Endothelial cell of umbilical vein (primary cell): ENCODE data around the gene ATP6V1G2. TPM values are rescaled to one million over a fixed set of nuclear protein-coding genes. Genes with fewer than 3 reads are reported as not detected.
"Not testable (repeated sequence)": the region's sequence is repeated elsewhere in the genome, so short reads cannot be mapped to it uniquely, and the experiment has no call there.

Experiments
- BruUV-seq: library from RNA; stranded (reverse); fragments of 400-500 nt; replicated peaks from 2 replicates; lab custom pipeline; 2021; lab: Mats Ljungman, UMichigan
- CTCF ChIA-PET: fragments of 300-600, 350-600 bp; sonication (Branson Sonifier 250); formaldehyde crosslinking; loops from one replicate; lab custom pipeline; 2021; ENCODE audit warnings: antibody characterized with exemption, inconsistent platforms; lab: Charles Lee
- POLR2A ChIA-PET: fragments of 300-600, 350-600 bp; sonication (Branson Sonifier 250); formaldehyde crosslinking; loops from one replicate; lab custom pipeline; 2021; ENCODE audit warnings: antibody characterized with exemption, inconsistent platforms; lab: Charles Lee
- DNase-seq: peaks from one replicate; pipeline ENCODE4 v3.0.0-alpha.2; 2011; ENCODE audit warnings: low read depth, low spot score
- FAIRE-seq: peaks from 2 replicates; lab custom pipeline; 2011; peaks lifted over from hg19 to GRCh38; lab: Jason Lieb, UNC
- H2AFZ ChIP-seq: 2 replicates; pipeline ENCODE4 v1.6.0; 2012; ENCODE audit warnings: low read depth, low read length, control low read depth, inconsistent platforms
- H3K27ac ChIP-seq: 2 replicates; pipeline ENCODE4 v1.5.1; 2011; ENCODE audit warnings: low read depth, mild to moderate bottlenecking, control low read depth, low read length, moderate library complexity; ENCODE audit not compliant: insufficient read depth
- H3K27me3 ChIP-seq, 2 experiments: 2 replicates each; pipeline versions ENCODE4 v1.6.0 to v1.6.1; 2011; ENCODE audit warnings: low read length in 2 of 2, mixed read lengths in 1 of 2; ENCODE audit not compliant: control insufficient read depth in 2 of 2, insufficient read depth in 2 of 2
- H3K36me3 ChIP-seq, 2 experiments: 2 replicates in 1 of 2; 3 replicates in 1 of 2; pipeline ENCODE4 v1.5.1; 2011; ENCODE audit warnings: low read length in 2 of 2, mild to moderate bottlenecking in 1 of 2, moderate library complexity in 1 of 2; ENCODE audit not compliant: control insufficient read depth in 2 of 2, insufficient read depth in 2 of 2; ENCODE audit errors: extremely low read depth in 1 of 2
- H3K4me1 ChIP-seq: 3 replicates; pipeline ENCODE4 v1.5.1; 2011; ENCODE audit warnings: mild to moderate bottlenecking, low read length; ENCODE audit not compliant: control insufficient read depth, insufficient read depth; ENCODE audit errors: extremely low read depth
- H3K4me2 ChIP-seq: 2 replicates; pipeline ENCODE4 v1.6.1; 2011; ENCODE audit warnings: low read length, control low read depth, mixed read lengths; ENCODE audit not compliant: insufficient read depth
- H3K4me3 ChIP-seq, 3 experiments: fragments of 200-600 bp in 1 of 3; sonication (generic), shearing (Covaris generic) in 1 of 3; replicated peaks in 1 of 3; 2 replicates each; pipeline ENCODE4 v1.5.1; 2011 to 2016; ENCODE audit warnings: control low read depth in 3 of 3, low read length in 3 of 3, mild to moderate bottlenecking in 2 of 3, inconsistent platforms in 1 of 3, low read depth in 1 of 3, moderate library complexity in 1 of 3; ENCODE audit not compliant: insufficient read depth in 1 of 3
- H3K79me2 ChIP-seq: 2 replicates; pipeline ENCODE4 v1.6.0; 2012; ENCODE audit warnings: low read length, inconsistent platforms; ENCODE audit not compliant: control insufficient read depth, insufficient read depth
- H3K9ac ChIP-seq: replicated peaks from 2 replicates; pipeline ENCODE3; 2011; ENCODE audit warnings: low read length, control low read depth; ENCODE audit not compliant: insufficient read depth; ENCODE audit errors: extremely low read depth
- H3K9me1 ChIP-seq: replicated peaks from 3 replicates; pipeline ENCODE4 v1.6.0; 2011; ENCODE audit warnings: mild to moderate bottlenecking, low read length; ENCODE audit not compliant: control insufficient read depth, insufficient read depth; ENCODE audit errors: extremely low read depth
- H3K9me3 ChIP-seq: replicated peaks from 2 replicates; pipeline ENCODE4 v1.5.1; 2012; ENCODE audit warnings: low read length, inconsistent platforms; ENCODE audit not compliant: control insufficient read depth, insufficient read depth
- H4K20me1 ChIP-seq: replicated peaks from 2 replicates; pipeline ENCODE3; 2011; ENCODE audit warnings: mild to moderate bottlenecking, low read length; ENCODE audit not compliant: control insufficient read depth, insufficient read depth; ENCODE audit errors: extremely low read depth
- EZH2 ChIP-seq: IDR thresholded peaks from 2 replicates; pipeline ENCODE4 v1.6.1; 2012; ENCODE audit warnings: borderline replicate concordance, low read depth, mild to moderate bottlenecking, moderate library complexity, low read length, inconsistent platforms; ENCODE audit not compliant: severe bottlenecking
- FOS ChIP-seq: IDR thresholded peaks from 2 replicates; pipeline ENCODE4 v1.6.1; 2011; ENCODE audit warnings: mild to moderate bottlenecking, low read length, moderate library complexity, borderline replicate concordance; ENCODE audit not compliant: insufficient read depth
- MYC ChIP-seq: IDR thresholded peaks from one replicate; pipeline ENCODE4 v1.6.1; 2011; ENCODE audit warnings: mild to moderate bottlenecking, low read depth, low read length
- dilution Hi-C: fragments of 300-500 bp; cut with MboI; formaldehyde crosslinking; loops from one replicate; pipeline ENCODE4 v1.15.0; 2019; ENCODE audit warnings: low sequenced_read_pairs; ENCODE audit not compliant: extremely low pct_ligation_motif_present
- intact Hi-C: fragments of 100-400 bp; cut with micrococcal nuclease; formaldehyde crosslinking; loops from one replicate; pipeline ENCODE4 v1.10.0; 2022
- polyA plus RNA-seq, 4 experiments: library from polyadenylated mRNA; depleted of rRNA in 3 of 4; stranded (reverse) in 3 of 4; unstranded in 1 of 4; fragments of >200 nt; gene quantifications; 2 replicates each; pipeline versions ENCODE4 v1.2.1 to v1.2.3, GENCODE V29; 2011 to 2012; ENCODE audit warnings: missing spikeins in 1 of 4
- total RNA-seq: library from RNA; stranded (reverse); gene quantifications from 2 replicates; pipeline ENCODE4 v1.2.3, GENCODE V29; 2021

ATP6V1G2 gene
- total and polyA plus RNA-seq, 2 donors (not counting 3 experiments of a cell fraction or from before 2014, with no cell fraction given) = 0.70 to 0.84 TPM

- H3K4me2 ChIP-seq = no peak overlapping the region
- no peak overlapping the region for H2AFZ ChIP-seq
- H3K9me3 ChIP-seq = no peaks in the 10 kb centered on the region
- no peak for TF ChIP-seq MYC
- no peak for TF ChIP-seq EZH2
- TF ChIP-seq FOS = no peak
- no TSS peak for BruUV-seq
- H3K36me3 ChIP-seq = no peaks in the 10 kb centered on the region
- ChIA-PET CTCF (interaction anchor here (8.3 to 32.6 kb wide), 2 partner anchors 11 to 36 kb away, joined by 286 to 1517 read pairs; partner anchors contain the start of genes ATP6V1G2, DDX39B, LST1 and LTB), POLR2A (no interaction called here)
- no peak overlapping the region for H3K4me3 ChIP-seq
- no peaks in the 10 kb centered on the region for H3K27me3 ChIP-seq
- no peaks in the 10 kb centered on the region for H3K79me2 ChIP-seq
- dilution Hi-C loops = no loop called here
- H3K9ac ChIP-seq = no peak overlapping the region
- H3K27ac ChIP-seq = no peak overlapping the region
- intact Hi-C loops = no loop called here
- DNase-seq (no peak), FAIRE-seq (no peak)
- H3K9me1 ChIP-seq = no peaks in the 10 kb centered on the region
- no peaks in the 10 kb centered on the region for H4K20me1 ChIP-seq
- no peaks in the 10 kb centered on the region for H3K4me1 ChIP-seq
Measured at GRCh38 chr6:31592396-31592771, 46.0 kb upstream of the ATP6V1G2 start.

- H3K9me3 ChIP-seq, H3K4me2 ChIP-seq, dilution Hi-C loops, intact Hi-C loops, H3K9me1 ChIP-seq, H3K4me1 ChIP-seq, H3K4me3 ChIP-seq, H3K36me3 ChIP-seq, H3K9ac ChIP-seq, H3K79me2 ChIP-seq, H2AFZ ChIP-seq, H3K27me3 ChIP-seq, DNase-seq, FAIRE-seq, H3K27ac ChIP-seq, BruUV-seq, H4K20me1 ChIP-seq, POLR2A ChIA-PET: not testable (repeated sequence)
- CTCF ChIA-PET = interaction anchor here (2.3 to 32.6 kb wide), 2 partner anchors 10 to 34 kb away, joined by 12 to 1517 read pairs; partner anchors contain the start of genes ATP6V1G2, DDX39B and NFKBIL1
Measured at GRCh38 chr6:31590691-31591090, 44.3 kb upstream of the ATP6V1G2 start.
